ENCODE results near the gene KIAA2012.

DNA sequence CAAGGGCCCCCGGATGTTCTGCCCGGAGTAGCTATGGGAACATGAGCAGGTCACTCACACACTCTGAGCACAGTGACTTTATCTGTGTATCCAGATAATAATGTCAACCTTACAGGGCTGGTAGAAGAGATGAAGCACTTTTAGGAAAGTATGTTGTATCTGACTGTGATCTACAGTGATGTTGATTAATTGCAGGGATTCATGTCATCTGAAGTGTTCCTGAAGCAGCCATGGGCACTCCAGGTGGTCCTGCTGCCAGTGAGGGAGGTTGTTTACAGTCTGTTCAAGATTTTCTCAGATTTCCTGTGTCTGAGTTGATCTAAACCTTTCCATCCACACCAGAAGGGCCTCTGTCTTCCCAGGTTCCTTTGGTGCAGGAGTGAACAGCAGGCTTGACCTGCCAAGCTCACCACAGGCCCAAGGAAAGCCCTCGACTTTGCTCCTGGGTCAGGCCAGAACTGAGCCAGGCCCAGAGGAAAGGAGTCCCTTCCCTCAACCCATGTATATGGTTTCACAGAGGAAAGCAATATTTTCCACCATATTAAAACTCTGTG lies 28.0 kb downstream of the KIAA2012 start:
- TF ChIP-seq, protein P1, sequence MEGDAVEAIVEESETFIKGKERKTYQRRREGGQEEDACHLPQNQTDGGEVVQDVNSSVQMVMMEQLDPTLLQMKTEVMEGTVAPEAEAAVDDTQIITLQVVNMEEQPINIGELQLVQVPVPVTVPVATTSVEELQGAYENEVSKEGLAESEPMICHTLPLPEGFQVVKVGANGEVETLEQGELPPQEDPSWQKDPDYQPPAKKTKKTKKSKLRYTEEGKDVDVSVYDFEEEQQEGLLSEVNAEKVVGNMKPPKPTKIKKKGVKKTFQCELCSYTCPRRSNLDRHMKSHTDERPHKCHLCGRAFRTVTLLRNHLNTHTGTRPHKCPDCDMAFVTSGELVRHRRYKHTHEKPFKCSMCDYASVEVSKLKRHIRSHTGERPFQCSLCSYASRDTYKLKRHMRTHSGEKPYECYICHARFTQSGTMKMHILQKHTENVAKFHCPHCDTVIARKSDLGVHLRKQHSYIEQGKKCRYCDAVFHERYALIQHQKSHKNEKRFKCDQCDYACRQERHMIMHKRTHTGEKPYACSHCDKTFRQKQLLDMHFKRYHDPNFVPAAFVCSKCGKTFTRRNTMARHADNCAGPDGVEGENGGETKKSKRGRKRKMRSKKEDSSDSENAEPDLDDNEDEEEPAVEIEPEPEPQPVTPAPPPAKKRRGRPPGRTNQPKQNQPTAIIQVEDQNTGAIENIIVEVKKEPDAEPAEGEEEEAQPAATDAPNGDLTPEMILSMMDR (conservative IDR thresholded peaks at IDR 0.05 in 1 of 2, IDR thresholded peaks at IDR 0.05 in 1 of 2; ENCODE audit: extremely low read depth in 1 of 2, insufficient read depth in 1 of 2, low read depth in 1 of 2, low read length in 2 of 2), result no peak
- no peak for TF ChIP-seq EZH2 (IDR thresholded peaks at IDR 0.05; ENCODE audit: borderline replicate concordance, low read length)

Measured in mammary epithelial cell (primary cell).